ENCODE data around the gene LRRC4B. TPM values are rescaled to one million over a fixed set of nuclear protein-coding genes. Genes with fewer than 3 reads are reported as not detected.

The LRRC4B gene
- total and polyA plus RNA-seq, 3 donors from 2014 or later: 2.8 to 10.1 (median 5.7) TPM

DNA sequence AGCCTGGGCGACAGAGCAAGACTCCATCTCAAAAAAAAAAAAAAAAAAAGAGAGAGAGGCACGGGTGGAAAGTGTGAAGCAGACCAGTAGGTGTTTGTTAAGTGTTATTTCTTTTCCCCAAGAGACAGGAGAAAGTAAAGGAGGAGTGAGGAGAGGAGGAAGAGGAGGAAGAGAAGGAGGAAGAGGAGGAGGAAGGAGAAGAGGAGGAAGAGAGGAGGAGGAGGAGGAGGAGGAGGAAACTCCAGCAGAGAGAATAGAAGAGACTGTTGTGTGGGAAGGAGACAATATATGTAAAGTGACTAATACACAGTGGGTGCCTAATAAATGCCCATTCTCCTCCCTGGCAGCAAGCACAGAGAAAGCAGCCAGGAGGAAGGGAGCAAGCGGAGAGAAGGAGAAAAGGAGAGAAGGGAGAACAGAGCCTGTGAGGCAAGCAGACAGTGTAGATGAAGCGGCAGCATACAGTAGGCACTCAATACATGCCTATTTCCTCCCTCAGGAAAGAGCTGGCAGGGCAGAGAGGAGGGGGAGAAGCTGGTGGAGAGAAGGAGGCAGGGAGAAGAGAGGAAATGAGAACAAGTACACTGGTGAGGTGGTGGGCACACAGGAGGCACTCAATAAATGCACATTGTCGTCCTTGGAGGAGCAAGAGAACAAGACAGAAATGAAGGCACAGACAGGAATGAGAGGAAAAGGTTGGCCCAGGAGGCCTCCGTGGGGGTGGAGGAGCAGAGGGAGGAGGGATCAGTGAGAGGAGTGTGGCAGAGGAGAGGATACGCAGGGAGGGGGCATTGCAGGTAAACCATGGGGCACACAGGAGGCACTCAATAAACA, 73.8 kb downstream of the LRRC4B start:
- Histone ChIP-seq H3K4me1 (peaks cover 3% of the 10 kb centered on the region), H3K27ac (no peak overlapping the region), H3K36me3 (ENCODE audit: low read depth, missing control alignments) (no peaks in the 10 kb centered on the region), H3K9me3 (no peaks in the 10 kb centered on the region), H3K4me3 (no peak overlapping the region), H3K27me3 (no peaks in the 10 kb centered on the region)
- 62 to 76% methylated on average over 7 of the region's 7 CpGs for WGBS, 2 donors
- intact Hi-C loops (cut with DNase I; ENCODE audit: low total_unique reads): no loop called here
- DNase-seq: no peak
- TF ChIP-seq POLR2A (IDR thresholded peaks at IDR 0.05) (no peak), CTCF (IDR thresholded peaks at IDR 0.05) (no peak)

- TF ChIP-seq CTCF (IDR thresholded peaks at IDR 0.05) (no peak), POLR2A (IDR thresholded peaks at IDR 0.05) (no peak)
- 73 to 81% methylated on average over 7 to 8 of the region's 8 CpGs for WGBS, 2 donors
- Histone ChIP-seq H3K27me3 (no peaks in the 10 kb centered on the region), H3K27ac (no peak overlapping the region), H3K4me1 (peaks cover 3% of the 10 kb centered on the region), H3K9me3 (no peaks in the 10 kb centered on the region), H3K4me3 (no peak overlapping the region), H3K36me3 (ENCODE audit: low read depth, missing control alignments) (no peaks in the 10 kb centered on the region)
- intact Hi-C loops (cut with DNase I; ENCODE audit: low total_unique reads): no loop called here
- DNase-seq: no peak
Measured at GRCh38 chr19:50493171-50493570, 75.1 kb downstream of the LRRC4B start.

DNA sequence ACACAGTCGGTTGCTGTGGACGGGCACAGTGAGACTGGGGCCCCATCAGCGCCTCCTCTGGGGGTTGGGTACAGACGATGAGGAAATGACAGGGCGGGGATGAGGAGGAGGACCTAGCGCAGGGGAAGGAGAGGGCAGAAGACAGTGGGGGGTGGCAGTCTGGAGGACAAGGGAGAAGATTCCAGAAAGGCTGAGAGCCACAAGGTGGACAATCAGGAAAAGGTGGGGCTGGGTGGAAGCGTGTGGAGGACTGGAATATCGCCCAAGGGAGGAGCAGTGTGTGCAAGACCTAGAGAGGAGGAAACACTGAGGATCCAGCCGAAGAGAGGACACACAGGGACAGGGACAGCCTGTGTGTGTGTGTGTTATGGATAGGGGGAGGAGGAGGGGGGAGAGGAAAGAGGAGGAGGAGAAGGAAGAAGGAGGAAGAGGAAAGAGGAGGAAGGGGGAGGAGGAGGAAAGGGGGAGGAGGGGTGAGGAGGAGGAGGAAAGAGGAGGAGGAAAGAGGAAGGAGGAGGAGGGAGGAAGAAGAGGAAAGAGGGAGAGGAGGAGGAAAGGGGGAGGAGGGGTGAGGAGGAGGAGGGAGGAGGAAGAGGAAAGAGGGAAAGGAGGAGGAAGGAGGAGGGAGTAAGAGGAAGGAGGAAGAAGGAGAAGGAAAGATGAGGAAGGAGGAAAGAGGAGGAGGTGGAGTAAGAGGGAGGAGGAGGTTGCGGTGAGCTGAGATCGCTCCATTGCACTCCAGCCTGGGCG, 75.8 kb downstream of the LRRC4B start:
- no peak for TF ChIP-seq POLR2A (IDR thresholded peaks at IDR 0.05)
- TF ChIP-seq CTCF (IDR thresholded peaks at IDR 0.05): no peak
- 27 to 30% methylated on average over 9 of the region's 12 CpGs for WGBS, 2 donors
- DNase-seq: no peak
- Histone ChIP-seq H3K27me3 (no peaks in the 10 kb centered on the region), H3K9me3 (no peaks in the 10 kb centered on the region), H3K4me1 (peaks cover 3% of the 10 kb centered on the region), H3K4me3 (no peak overlapping the region), H3K36me3 (ENCODE audit: low read depth, missing control alignments) (no peaks in the 10 kb centered on the region), H3K27ac (no peak overlapping the region)
- intact Hi-C loops (cut with DNase I; ENCODE audit: low total_unique reads): no loop called here

GRCh38 chr19:50490991-50491472, 77.2 kb downstream of the LRRC4B start:
- no peaks in the 10 kb centered on the region for H3K27me3 ChIP-seq
- TF ChIP-seq POLR2A (IDR thresholded peaks at IDR 0.05): no peak
- TF ChIP-seq CTCF (IDR thresholded peaks at IDR 0.05): no peak
- H3K9me3 ChIP-seq: no peaks in the 10 kb centered on the region
- H3K36me3 ChIP-seq (ENCODE audit: low read depth, missing control alignments): no peaks in the 10 kb centered on the region
- H3K4me3 ChIP-seq: no peak overlapping the region
- WGBS, 2 donors: 33% methylated on average over 26 of the region's 26 CpGs
- no peak overlapping the region for H3K27ac ChIP-seq
- H3K4me1 ChIP-seq: no peaks in the 10 kb centered on the region
- intact Hi-C loops (cut with DNase I; ENCODE audit: low total_unique reads): no loop called here
- no peak for DNase-seq
